GM12878 (cell line): ENCODE data around the gene RNF126. TPM values are rescaled to one million over a fixed set of nuclear protein-coding genes. Genes with fewer than 3 reads are reported as not detected.
A peak's percentile ranks its signal among the peaks of the same experiment; 100 is the strongest.

Experiments used
- ATAC-seq: fragments of 200-7000 bp; cut with Tn5 transposase; 3 replicates; pipeline ENCODE4 v1.9.1; 2020; ENCODE audit warnings: mild to moderate bottlenecking, moderate library complexity
- BruUV-seq: library from RNA; stranded (reverse); fragments of 400-500 nt; replicated peaks from 2 replicates; lab custom pipeline; 2021; lab: Mats Ljungman, UMichigan
- CTCF ChIA-PET: fragments of 300-600 bp; sonication (Branson Sonifier 250); formaldehyde crosslinking; extraction: SDS; loops from one replicate; lab custom pipeline; 2021; ENCODE audit warnings: inconsistent platforms; lab: Yijun Ruan, JAX
- POLR2A ChIA-PET: fragments of 350-600 bp; formaldehyde crosslinking; extraction: SDS; loops from one replicate; lab custom pipeline; 2021; ENCODE audit warnings: inconsistent platforms; lab: Charles Lee
- RAD21 ChIA-PET: fragments of 300-600 bp; sonication (Branson Sonifier 250); formaldehyde crosslinking; loops from one replicate; lab custom pipeline; 2023; ENCODE audit warnings: antibody characterized with exemption; ENCODE audit not compliant: unreplicated experiment; lab: Charles Lee
- SMC1A ChIA-PET: fragments of 300-600 bp; sonication (Branson Sonifier 250); formaldehyde crosslinking; loops from one replicate; lab custom pipeline; 2023; ENCODE audit not compliant: unreplicated experiment, uncharacterized antibody; lab: Charles Lee
- DNase-seq: peaks from one replicate; pipeline ENCODE4 v3.0.0-alpha.2; 2011; ENCODE audit warnings: low read depth, low spot score
- FAIRE-seq: peaks from 3 replicates; lab custom pipeline; 2011; peaks lifted over from hg19 to GRCh38; lab: Jason Lieb, UNC
- H2AFZ ChIP-seq: 2 replicates; pipeline ENCODE4 v1.6.0; 2011; ENCODE audit warnings: low read depth, low read length, control low read depth; ENCODE audit not compliant: control insufficient read depth
- H3K27ac ChIP-seq: 2 replicates; pipeline ENCODE4 v1.5.1; 2011; ENCODE audit warnings: control low read depth; ENCODE audit not compliant: control insufficient read depth, insufficient read depth
- H3K27me3 ChIP-seq, 2 experiments: replicated peaks in 1 of 2; 2 replicates each; pipeline versions ENCODE4 v1.6.0 to v1.6.1; 2011; ENCODE audit warnings: low read length in 1 of 2; ENCODE audit not compliant: control insufficient read depth in 2 of 2, insufficient read depth in 2 of 2
- H3K36me3 ChIP-seq, 2 experiments: 2 replicates each; pipeline ENCODE4 v1.5.1; 2011; ENCODE audit warnings: low read length in 1 of 2; ENCODE audit not compliant: control insufficient read depth in 2 of 2, insufficient read depth in 2 of 2
- H3K4me1 ChIP-seq: 2 replicates; pipeline ENCODE4 v1.6.1; 2011; ENCODE audit warnings: mild to moderate bottlenecking, low read length, moderate library complexity, mixed read lengths; ENCODE audit not compliant: control insufficient read depth, insufficient read depth
- H3K4me2 ChIP-seq: 2 replicates; pipeline ENCODE4 v1.6.0; 2011; ENCODE audit warnings: control low read depth; ENCODE audit not compliant: control insufficient read depth, insufficient read depth
- H3K4me3 ChIP-seq: fragments of 200-600 bp; sonication (generic); 2 replicates; pipeline ENCODE4 v1.5.1; 2016
- H3K79me2 ChIP-seq: 2 replicates; pipeline ENCODE4 v1.6.0; 2011; ENCODE audit warnings: low read length; ENCODE audit not compliant: control insufficient read depth, insufficient read depth
- H3K9ac ChIP-seq: 2 replicates; pipeline ENCODE4 v1.8.0; 2011; ENCODE audit warnings: low read length, control low read depth, mixed read lengths; ENCODE audit not compliant: control insufficient read depth, insufficient read depth
- H3K9me3 ChIP-seq: replicated peaks from 3 replicates; pipeline ENCODE4 v1.5.1; 2011; ENCODE audit warnings: mild to moderate bottlenecking, low read length; ENCODE audit not compliant: control insufficient read depth, insufficient read depth
- H4K20me1 ChIP-seq: 2 replicates; pipeline ENCODE4 v1.6.0; 2011; ENCODE audit not compliant: control insufficient read depth, insufficient read depth
- BACH1 ChIP-seq: fragments of 450-650 bp; IDR thresholded peaks from 2 replicates; pipeline ENCODE4 v1.6.1; 2017; ENCODE audit warnings: mild to moderate bottlenecking, borderline replicate concordance
- BCL3 ChIP-seq: IDR thresholded peaks from 2 replicates; pipeline ENCODE4 v1.6.1; 2011; ENCODE audit warnings: borderline replicate concordance, low read depth, mild to moderate bottlenecking, moderate library complexity, low read length; ENCODE audit not compliant: insufficient read depth, poor library complexity, severe bottlenecking
- DPF2 ChIP-seq: fragments of 450-650 bp; IDR thresholded peaks from 2 replicates; pipeline ENCODE4 v1.6.1; 2017; ENCODE audit warnings: mild to moderate bottlenecking
- EGR1 ChIP-seq, 2 experiments: IDR thresholded peaks; 1 replicate in 1 of 2; 2 replicates in 1 of 2; pipeline ENCODE4 v1.6.1; 2011 to 2012; ENCODE audit warnings: low read depth in 2 of 2, low read length in 2 of 2, borderline replicate concordance in 1 of 2, mild to moderate bottlenecking in 1 of 2, moderate library complexity in 1 of 2
- ELK1 ChIP-seq: IDR thresholded peaks from 2 replicates; pipeline ENCODE4 v1.6.1; 2012; ENCODE audit warnings: low read depth, low read length, improper control_type of control experiment
- EP300 ChIP-seq, 2 experiments: fragments of 150-350 bp in 1 of 2; IDR thresholded peaks; 2 replicates each; pipeline ENCODE4 v1.6.1; 2011 to 2012; ENCODE audit warnings: low read depth in 2 of 2, low read length in 2 of 2, borderline replicate concordance in 1 of 2, improper control_type of control experiment in 1 of 2, inconsistent platforms in 1 of 2; ENCODE audit not compliant: control insufficient read depth in 1 of 2
- FOS ChIP-seq: IDR thresholded peaks from 3 replicates; pipeline ENCODE4 v1.6.1; 2011; ENCODE audit warnings: borderline replicate concordance; ENCODE audit not compliant: insufficient read length; ENCODE audit errors: extremely low read depth
- IKZF1 ChIP-seq: fragments of 450-650 bp; conservative IDR thresholded peaks from 2 replicates; pipeline ENCODE4 v1.6.1; 2017; ENCODE audit warnings: antibody characterized with exemption, mild to moderate bottlenecking
- IRF4 ChIP-seq: IDR thresholded peaks from 2 replicates; pipeline ENCODE4 v1.6.1; 2011; ENCODE audit warnings: low read depth, low read length
- RAD51 ChIP-seq: fragments of 450-650 bp; IDR thresholded peaks from 2 replicates; pipeline ENCODE4 v1.6.1; 2016; ENCODE audit warnings: moderate library complexity, mild to moderate bottlenecking, inconsistent platforms
- RFX5 ChIP-seq: IDR thresholded peaks from 2 replicates; pipeline ENCODE4 v1.6.1; 2011; ENCODE audit warnings: low read depth, low read length, improper control_type of control experiment
- SIX5 ChIP-seq: IDR thresholded peaks from 2 replicates; pipeline ENCODE4 v1.6.1; 2011; ENCODE audit warnings: mild to moderate bottlenecking, low read depth, low read length, moderate library complexity; ENCODE audit not compliant: severe bottlenecking
- ZNF24 ChIP-seq: fragments of 450-650 bp; IDR thresholded peaks from 2 replicates; pipeline ENCODE4 v1.6.1; 2017; ENCODE audit warnings: antibody characterized with exemption, mild to moderate bottlenecking
- WGBS: methylation state at CpG from one replicate; pipeline ENCODE4 v1.1.6; 2016; ENCODE audit warnings: low lambda C conversion rate; ENCODE audit not compliant: insufficient replicate concordance, insufficient coverage; ENCODE audit errors: missing lambda C conversion rate; 5-methylcytosine and 5-hydroxymethylcytosine counted together
- in situ Hi-C: fragments of 300-500 bp; cut with MboI; formaldehyde crosslinking; loops from 9 replicates; pipeline ENCODE4 v1.14.3; 2018; ENCODE audit warnings: mixed read lengths
- intact Hi-C: fragments of 100-400 bp; cut with micrococcal nuclease; formaldehyde crosslinking; loops from one replicate; pipeline ENCODE4 v1.14.2; 2022; ENCODE audit not compliant: unreplicated experiment
- polyA plus RNA-seq, 11 experiments: library from polyadenylated mRNA; depleted of rRNA in 4 of 11; unstranded in 6 of 11; stranded (reverse) in 5 of 11; fragments of >200 nt; fragmentation: Nextera tagmentation in 4 of 11; fragmentation: Illumina TruSeq in 1 of 11; extraction: Ambion mirVana in 4 of 11; extraction: Trizol in 1 of 11; gene quantifications; 1 replicate in 1 of 11; 2 replicates in 10 of 11; pipeline versions ENCODE4 v1.2.1 to v1.2.3, GENCODE V29; 2011 to 2016; ENCODE audit warnings: inconsistent platforms in 2 of 11, missing spikeins in 2 of 11, low read depth in 1 of 11
- total RNA-seq, 4 experiments: library from RNA; depleted of rRNA in 3 of 4; stranded (reverse); fragments of >200 nt in 3 of 4; fragmentation: Illumina TruSeq in 1 of 4; extraction: Trizol in 1 of 4; gene quantifications; 2 replicates each; pipeline versions ENCODE4 v1.2.1 to v1.2.3, GENCODE V29; 2013 to 2021

RNF126 gene
- total and polyA plus RNA-seq, 10 of the 15 experiments (the other 5 are each of a cell fraction or from before 2014, with no cell fraction given): 0.45 to 100 (median 50.6) TPM

GRCh38 chr19:616747-617526 is 46.1 kb downstream of the RNF126 start:
- Histone ChIP-seq H3K9me3 (no peaks in the 10 kb centered on the region), H3K4me2 (no peak overlapping the region), H3K27me3 (no peaks in the 10 kb centered on the region), H3K79me2 (no peaks in the 10 kb centered on the region), H3K9ac (no peak overlapping the region), H3K36me3 (peaks cover 0 to 9% of the 10 kb centered on the region in 2 experiments; a peak in 2 of 4 replicates), H3K4me3 (no peak overlapping the region), H3K4me1 (no peaks in the 10 kb centered on the region), H4K20me1 (no peaks in the 10 kb centered on the region), H3K27ac (no peak overlapping the region), H2AFZ (no peak overlapping the region)
- in situ Hi-C loops (no loop called here), intact Hi-C loops (no loop called here)
- FAIRE-seq (no peak), ATAC-seq (peak; percentile 49), DNase-seq (no peak)
- ChIA-PET SMC1A (no interaction called here), RAD21 (no interaction called here), POLR2A (no interaction called here), CTCF (no interaction called here)
- WGBS: 63% methylated on average over 29 of the region's 58 CpGs
- BruUV-seq: no TSS peak
- peak in 1 of 2 experiments; percentile 70; a peak in 1 of 3 replicates for TF ChIP-seq EGR1 (IDR thresholded peaks at IDR 0.05; ENCODE audit: borderline replicate concordance in 1 of 2, low read depth in 2 of 2, low read length in 2 of 2)
- no peak for TF ChIP-seq IRF4

- H3K4me2 ChIP-seq: no peak overlapping the region
- no TSS peak for BruUV-seq
- intact Hi-C loops: no loop called here
- H3K4me3 ChIP-seq: no peak overlapping the region
- no peak overlapping the region for H3K9ac ChIP-seq
- no peak for DNase-seq
- H3K9me3 ChIP-seq: no peaks in the 10 kb centered on the region
- H3K36me3 ChIP-seq: peaks cover 0 to 9% of the 10 kb centered on the region in 2 experiments; a peak in 2 of 4 replicates
- ChIA-PET RAD21 (no interaction called here), CTCF (no interaction called here), POLR2A (no interaction called here), SMC1A (no interaction called here)
- ATAC-seq: no peak
- no peak for FAIRE-seq
- no peaks in the 10 kb centered on the region for H4K20me1 ChIP-seq
- no peaks in the 10 kb centered on the region for H3K79me2 ChIP-seq
- 70% methylated on average over 33 of the region's 97 CpGs for WGBS
- H3K27ac ChIP-seq: no peak overlapping the region
- no peaks in the 10 kb centered on the region for H3K27me3 ChIP-seq
- no peak overlapping the region for H2AFZ ChIP-seq
- H3K4me1 ChIP-seq: peaks cover 3% of the 10 kb centered on the region
- in situ Hi-C loops: no loop called here
- TF ChIP-seq ELK1 (no peak), DPF2 (no peak), EP300 (IDR thresholded peaks at IDR 0.05; ENCODE audit: borderline replicate concordance in 1 of 2, control insufficient read depth in 1 of 2, low read depth in 2 of 2, low read length in 2 of 2) (no peak), FOS (no peak), RFX5 (no peak), RAD51 (no peak), BACH1 (no peak), BCL3 (no peak), SIX5 (no peak), IKZF1 (no peak), ZNF24 (no peak)
Measured at GRCh38 chr19:616062-616700, 46.8 kb downstream of the RNF126 start.
